ENCODE measurements around the gene LGALS3.
"Not testable (repeated sequence)": the region's sequence is repeated elsewhere in the genome, so short reads cannot be mapped to it uniquely, and the experiment has no call there.

Gene LGALS3

GRCh38 chr14:55129086-55129427 is at the start of gene LGALS3:
TSS of gene LGALS3 (plus strand) at chr14:55129252. CDS start at chr14:55137374, 8,122 bp downstream.
- no peak for DNase-seq (ENCODE audit: low read depth)

GRCh38 chr14:55079961-55080360 is 49.1 kb upstream of the LGALS3 start:
- not testable (repeated sequence) for DNase-seq (ENCODE audit: low read depth)

GRCh38 chr14:55084401-55085059 is 44.5 kb upstream of the LGALS3 start:
- no peak for DNase-seq (ENCODE audit: low read depth)

- no peak for DNase-seq (ENCODE audit: low read depth)
Measured at GRCh38 chr14:55085060-55085660, 43.9 kb upstream of the LGALS3 start.

- DNase-seq (ENCODE audit: low read depth): no peak
Measured at GRCh38 chr14:55086938-55087337, 42.1 kb upstream of the LGALS3 start.

GRCh38 chr14:55088356-55088755 is 40.7 kb upstream of the LGALS3 start:
- no peak for DNase-seq (ENCODE audit: low read depth)

GRCh38 chr14:55092341-55092740 is 36.7 kb upstream of the LGALS3 start:
- no peak for DNase-seq (ENCODE audit: low read depth)

- no peak for DNase-seq (ENCODE audit: low read depth)
Measured at GRCh38 chr14:55094292-55095157, 34.5 kb upstream of the LGALS3 start.

- DNase-seq (ENCODE audit: low read depth): no peak
Measured at GRCh38 chr14:55097881-55098560, 31.0 kb upstream of the LGALS3 start.

- DNase-seq (ENCODE audit: low read depth): no peak
Measured at GRCh38 chr14:55098561-55098898, 30.5 kb upstream of the LGALS3 start.

GRCh38 chr14:55099756-55100155 is 29.3 kb upstream of the LGALS3 start:
- DNase-seq (ENCODE audit: low read depth): no peak

- DNase-seq (ENCODE audit: low read depth): no peak
Measured at GRCh38 chr14:55101698-55102097, 27.4 kb upstream of the LGALS3 start.

- no peak for DNase-seq (ENCODE audit: low read depth)
Measured at GRCh38 chr14:55102141-55102621, 26.9 kb upstream of the LGALS3 start.

GRCh38 chr14:55103005-55103640 is 25.9 kb upstream of the LGALS3 start:
- DNase-seq (ENCODE audit: low read depth): no peak

GRCh38 chr14:55103971-55104954 is 24.8 kb upstream of the LGALS3 start:
- DNase-seq (ENCODE audit: low read depth): no peak

GRCh38 chr14:55105991-55106390 is 23.1 kb upstream of the LGALS3 start:
- no peak for DNase-seq (ENCODE audit: low read depth)

GRCh38 chr14:55107766-55108554 is 21.1 kb upstream of the LGALS3 start:
- no peak for DNase-seq (ENCODE audit: low read depth)

GRCh38 chr14:55109836-55110235 is 19.2 kb upstream of the LGALS3 start:
- DNase-seq (ENCODE audit: low read depth): no peak

- DNase-seq (ENCODE audit: low read depth): no peak
Measured at GRCh38 chr14:55111122-55111708, 17.8 kb upstream of the LGALS3 start.

- no peak for DNase-seq (ENCODE audit: low read depth)
Measured at GRCh38 chr14:55114720-55115119, 14.3 kb upstream of the LGALS3 start.

Data from stimulated activated CD8-positive, alpha-beta memory T cell treated with anti-CD3 and anti-CD28 coated beads, Interleukin-15, amount 100 ng/mL, for 24 hours (primary cell).